SK-N-SH (cell line): ENCODE measurements around the gene WRAP73. TPM values are rescaled to one million over a fixed set of nuclear protein-coding genes. Genes with fewer than 3 reads are reported as not detected.

Experiments used
- CTCF ChIA-PET: fragments of 300-600, 350-600 bp; formaldehyde crosslinking; extraction: SDS; loops from one replicate; lab custom pipeline; 2021; lab: Yijun Ruan, JAX
- POLR2A ChIA-PET: fragments of 350-600 bp; sonication (Branson Sonifier 250); formaldehyde crosslinking; extraction: SDS; loops from one replicate; lab custom pipeline; 2020; ENCODE audit warnings: antibody characterized with exemption, inconsistent platforms; lab: Yijun Ruan, JAX
- DNase-seq: peaks from one replicate; pipeline ENCODE4 v3.0.0; 2012
- H2AFZ ChIP-seq: fragments of 200-600 bp; sonication (generic); 2 replicates; pipeline ENCODE4 v1.8.1; 2016; ENCODE audit warnings: antibody characterized with exemption, mild to moderate bottlenecking, low read depth
- H3F3A ChIP-seq: fragments of 200-600 bp; sonication (generic); replicated peaks from 2 replicates; pipeline ENCODE3; 2016; ENCODE audit warnings: antibody characterized with exemption, mild to moderate bottlenecking; ENCODE audit not compliant: insufficient read depth
- H3K27ac ChIP-seq, 2 experiments: fragments of 200-500 bp in 1 of 2; fragments of 200-600 bp in 1 of 2; sonication (Bioruptor generic) in 1 of 2; sonication (generic), shearing (Covaris generic) in 1 of 2; 2 replicates each; pipeline versions ENCODE4 v1.5.1 to v1.6.1; 2014 to 2016; ENCODE audit warnings: low read depth in 2 of 2, inconsistent platforms in 1 of 2, low read length in 1 of 2, mild to moderate bottlenecking in 1 of 2, mixed read lengths in 1 of 2
- H3K27me3 ChIP-seq: fragments of 200-600 bp; sonication (generic), shearing (Covaris generic); 2 replicates; pipeline ENCODE4 v1.6.1; 2016; ENCODE audit warnings: mixed run types; ENCODE audit not compliant: insufficient read depth
- H3K36me3 ChIP-seq, 2 experiments: fragments of 200-500 bp in 1 of 2; fragments of 200-600 bp in 1 of 2; sonication (Bioruptor generic) in 1 of 2; sonication (generic) in 1 of 2; replicated peaks in 1 of 2; 2 replicates each; pipeline versions ENCODE3 to v1.5.1; 2014 to 2016; ENCODE audit warnings: low read length in 1 of 2, mild to moderate bottlenecking in 1 of 2; ENCODE audit not compliant: insufficient read depth in 2 of 2, control insufficient read depth in 1 of 2
- H3K4me1 ChIP-seq, 2 experiments: fragments of 200-500 bp in 1 of 2; fragments of 200-600 bp in 1 of 2; sonication (Bioruptor generic) in 1 of 2; sonication (generic), shearing (Covaris generic) in 1 of 2; 2 replicates each; pipeline versions ENCODE4 v1.5.1 to v1.6.1; 2014 to 2016; ENCODE audit warnings: low read depth in 1 of 2, low read length in 1 of 2, mixed run types in 1 of 2; ENCODE audit not compliant: insufficient read depth in 2 of 2, control insufficient read depth in 1 of 2
- H3K4me2 ChIP-seq: fragments of 200-600 bp; sonication (generic), shearing (Covaris generic); 2 replicates; pipeline ENCODE4 v1.6.1; 2017; ENCODE audit warnings: mixed run types
- H3K4me3 ChIP-seq, 2 experiments: fragments of 200-500 bp in 1 of 2; fragments of 200-600 bp in 1 of 2; sonication (Bioruptor generic) in 1 of 2; sonication (generic), shearing (Covaris generic) in 1 of 2; 2 replicates each; pipeline versions ENCODE4 v1.5.1 to v1.8.1; 2014 to 2016; ENCODE audit warnings: low read depth in 2 of 2, inconsistent platforms in 1 of 2, low read length in 1 of 2, mild to moderate bottlenecking in 1 of 2, mixed read lengths in 1 of 2, moderate library complexity in 1 of 2
- H3K79me2 ChIP-seq: fragments of 200-600 bp; sonication (generic); 2 replicates; pipeline ENCODE4 v1.8.1; 2017; ENCODE audit warnings: mild to moderate bottlenecking; ENCODE audit not compliant: insufficient read depth
- H3K9ac ChIP-seq: fragments of 200-600 bp; sonication (generic); 2 replicates; pipeline ENCODE4 v1.6.1; 2017; ENCODE audit warnings: mixed run types
- H3K9me2 ChIP-seq: fragments of 200-600 bp; sonication (generic); 2 replicates; pipeline ENCODE4 v1.6.1; 2017; ENCODE audit warnings: mixed run types
- H3K9me3 ChIP-seq: fragments of 200-600 bp; sonication (generic); 2 replicates; pipeline ENCODE4 v1.6.1; 2017; ENCODE audit warnings: mixed run types, mild to moderate bottlenecking, moderate library complexity
- H4K20me1 ChIP-seq: fragments of 200-600 bp; sonication (generic); 2 replicates; pipeline ENCODE4 v1.6.1; 2017; ENCODE audit warnings: mild to moderate bottlenecking, mixed run types; ENCODE audit not compliant: insufficient read depth
- CHD2 ChIP-seq: fragments of 150-350 bp; IDR thresholded peaks from 2 replicates; pipeline ENCODE4 v1.6.1; 2018; ENCODE audit warnings: low read length; ENCODE audit not compliant: partially characterized antibody
- FOSL2 ChIP-seq: IDR thresholded peaks from 2 replicates; pipeline ENCODE4 v1.4.0; 2012; ENCODE audit warnings: low read depth, mild to moderate bottlenecking, moderate library complexity, borderline replicate concordance
- FOXJ3 ChIP-seq: sonication (generic); formaldehyde crosslinking; IDR thresholded peaks from 2 replicates; pipeline ENCODE4 v1.5.1; 2020; ENCODE audit warnings: mild to moderate bottlenecking, missing genetic modification reagents
- FOXM1 ChIP-seq: IDR thresholded peaks from 2 replicates; pipeline ENCODE4 v1.4.0; 2012; ENCODE audit warnings: low read depth, mild to moderate bottlenecking
- GABPA ChIP-seq: IDR thresholded peaks from 2 replicates; pipeline ENCODE4 v1.4.0; 2012; ENCODE audit warnings: low read depth, mild to moderate bottlenecking
- JUND ChIP-seq: IDR thresholded peaks from 2 replicates; pipeline ENCODE4 v1.4.0; 2012
- MAX ChIP-seq: IDR thresholded peaks from 2 replicates; pipeline ENCODE4 v1.4.0; 2012; ENCODE audit warnings: low read depth
- MEF2A ChIP-seq: IDR thresholded peaks from 2 replicates; pipeline ENCODE4 v1.4.0; 2012; ENCODE audit warnings: low read depth, borderline replicate concordance
- NFIC ChIP-seq: IDR thresholded peaks from 2 replicates; pipeline ENCODE4 v1.4.0; 2012; ENCODE audit warnings: borderline replicate concordance
- NRF1 ChIP-seq: IDR thresholded peaks from 2 replicates; pipeline ENCODE4 v1.6.1; 2012; ENCODE audit warnings: low read depth, mild to moderate bottlenecking, low read length
- PBX3 ChIP-seq: IDR thresholded peaks from 2 replicates; pipeline ENCODE4; 2012
- POLR2AphosphoS5 ChIP-seq: IDR thresholded peaks from 2 replicates; pipeline ENCODE4 v1.6.1; 2012; ENCODE audit warnings: low read depth, low read length
- RCOR1 ChIP-seq: fragments of 150-350 bp; IDR thresholded peaks from 2 replicates; pipeline ENCODE4 v1.6.1; 2017; ENCODE audit warnings: antibody characterized with exemption, low read length
- REST ChIP-seq: IDR thresholded peaks from 2 replicates; pipeline ENCODE4 v1.6.1; 2012; ENCODE audit warnings: mild to moderate bottlenecking, low read depth, low read length, moderate library complexity
- TAF1 ChIP-seq: IDR thresholded peaks from 2 replicates; pipeline ENCODE4 v1.6.1; 2012; ENCODE audit warnings: low read depth, mild to moderate bottlenecking, low read length, moderate library complexity, borderline replicate concordance
- TEAD4 ChIP-seq: IDR thresholded peaks from 2 replicates; pipeline ENCODE4 v1.4.0; 2012; ENCODE audit warnings: mild to moderate bottlenecking, borderline replicate concordance; ENCODE audit not compliant: insufficient read depth
- USF1 ChIP-seq: IDR thresholded peaks from 2 replicates; pipeline ENCODE4 v1.4.0; 2012; ENCODE audit warnings: low read depth, borderline replicate concordance
- USF2 ChIP-seq: fragments of 150-350 bp; IDR thresholded peaks from 2 replicates; pipeline ENCODE4 v1.6.1; 2017; ENCODE audit warnings: antibody characterized with exemption, low read length, low read depth, borderline replicate concordance
- WGBS: methylation state at CpG from one replicate; pipeline ENCODE4 v1.1.6; 2017; ENCODE audit warnings: low lambda C conversion rate; 5-methylcytosine and 5-hydroxymethylcytosine counted together
- polyA plus RNA-seq, 3 experiments: library from polyadenylated mRNA; depleted of rRNA; stranded (reverse); fragments of >200 nt; gene quantifications; 2 replicates each; pipeline ENCODE4 v1.2.3, GENCODE V29; 2012

Gene WRAP73
- polyA plus RNA-seq, 1 of the 3 experiments (the other 2 are of a cell fraction), result 61.9 TPM

- H2AFZ ChIP-seq, result no peak overlapping the region
- 36% methylated on average over 10 of the region's 83 CpGs for WGBS
- H3K4me2 ChIP-seq, result no peak overlapping the region
- no peaks in the 10 kb centered on the region for H3K9me3 ChIP-seq
- no peak overlapping the region for H3K27ac ChIP-seq
- H3K4me3 ChIP-seq, result peak overlapping the region in 1 of 2 experiments; percentile 41; a peak in 1 of 4 replicates
- TF ChIP-seq TAF1, result no peak
- peaks cover 11 to 18% of the 10 kb centered on the region in 2 experiments for H3K36me3 ChIP-seq
- no peaks in the 10 kb centered on the region for H3F3A ChIP-seq
- H3K79me2 ChIP-seq, result peaks cover 19% of the 10 kb centered on the region
- H3K9ac ChIP-seq, result no peak overlapping the region
- CTCF ChIA-PET, result interaction anchor here (0.6 to 1.2 kb wide), 2 partner anchors 42 to 73 kb away, joined by 3 to 5 read pairs; no protein-coding TSS in a partner anchor
- no peaks in the 10 kb centered on the region; the same call in 1 of the 2 replicates for H3K27me3 ChIP-seq
- no peaks in the 10 kb centered on the region for H4K20me1 ChIP-seq
- DNase-seq, result no peak
- H3K4me1 ChIP-seq, result peaks cover 0 to 12% of the 10 kb centered on the region in 2 experiments; a peak in 2 of 4 replicates
- no peaks in the 10 kb centered on the region for H3K9me2 ChIP-seq
- POLR2A ChIA-PET, result no interaction called here
These were observed 1.4 kb upstream of the WRAP73 start for GRCh38 chr1:3651026-3651929.

- H2AFZ ChIP-seq, result no peak overlapping the region
These were observed 534 bp upstream of the WRAP73 start for GRCh38 chr1:3650248-3651025.

More at GRCh38 chr1:3650248-3651025, 534 bp upstream of the WRAP73 start:
- Histone ChIP-seq H3K4me1 (peaks cover 0 to 12% of the 10 kb centered on the region in 2 experiments; a peak in 2 of 4 replicates), H3K27me3 (no peaks in the 10 kb centered on the region; the same call in 1 of the 2 replicates), H3K4me2 (0 out of 2 replicates have a peak overlapping the region, but pooled peaks have one; percentile 91), H3K4me3 (peak overlapping the region; percentile 83 to 98; a peak in 3 of 4 replicates), H3K27ac (no peak overlapping the region), H4K20me1 (no peaks in the 10 kb centered on the region), H3K9me3 (no peaks in the 10 kb centered on the region), H3F3A (no peaks in the 10 kb centered on the region), H3K36me3 (peaks cover 11 to 26% of the 10 kb centered on the region in 2 experiments), H3K9ac (no peak overlapping the region), H3K79me2 (peaks cover 19% of the 10 kb centered on the region), H3K9me2 (no peaks in the 10 kb centered on the region)
- POLR2A ChIA-PET, result no interaction called here
- WGBS, result 67% methylated on average over 26 of the region's 50 CpGs
- no peak for DNase-seq
- CTCF ChIA-PET, result interaction anchor here (0.9 to 2.1 kb wide), 5 partner anchors 21 to 74 kb away, joined by 3 to 12 read pairs (median 5); no protein-coding TSS in a partner anchor
- TF ChIP-seq FOXJ3 (CRISPR knock-in tag) (no peak), MAX (no peak), NFIC (no peak), NRF1 (no peak), USF2 (no peak), POLR2AphosphoS5 (no peak), GABPA (no peak), FOSL2 (no peak), REST (no peak), TEAD4 (no peak), JUND (no peak), PBX3 (no peak), CHD2 (no peak), MEF2A (no peak), USF1 (no peak), RCOR1 (no peak), FOXM1 (no peak)
- TF ChIP-seq, all 33 proteins: peak for 0
